Kidney capillary endothelial cell (primary cell): ENCODE results near the gene IFT57.

Source experiments
- DNase-seq: peaks from one replicate; pipeline ENCODE4 v3.0.0-alpha.2; 2018; ENCODE audit warnings: low spot score

The IFT57 gene

DNA sequence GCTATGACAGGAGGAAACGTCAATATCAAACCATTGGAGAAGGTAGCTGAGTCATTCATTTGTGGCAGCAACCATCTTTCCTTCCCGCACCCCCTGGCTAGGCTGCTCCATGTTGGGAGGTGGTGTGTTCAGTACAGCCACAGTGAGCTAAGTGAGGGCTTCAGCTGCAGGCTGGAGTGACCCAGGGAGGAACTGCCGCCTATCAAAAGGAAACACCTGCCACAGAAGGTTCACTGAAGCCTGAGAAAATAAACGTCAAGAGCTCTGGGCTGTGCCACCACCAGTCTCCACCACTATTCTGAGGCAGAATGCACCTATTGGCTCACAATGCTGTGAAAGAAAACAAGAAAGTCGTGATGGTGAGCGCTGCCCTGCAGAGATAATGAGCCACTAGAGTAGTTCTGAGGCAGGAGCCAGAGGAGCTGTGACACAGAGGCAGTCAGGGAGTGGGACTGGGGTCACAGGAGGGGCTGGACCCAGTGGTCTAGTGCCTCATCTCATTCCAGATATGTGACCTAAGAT, 96.6 kb downstream of the IFT57 start:
- no peak for DNase-seq

DNA sequence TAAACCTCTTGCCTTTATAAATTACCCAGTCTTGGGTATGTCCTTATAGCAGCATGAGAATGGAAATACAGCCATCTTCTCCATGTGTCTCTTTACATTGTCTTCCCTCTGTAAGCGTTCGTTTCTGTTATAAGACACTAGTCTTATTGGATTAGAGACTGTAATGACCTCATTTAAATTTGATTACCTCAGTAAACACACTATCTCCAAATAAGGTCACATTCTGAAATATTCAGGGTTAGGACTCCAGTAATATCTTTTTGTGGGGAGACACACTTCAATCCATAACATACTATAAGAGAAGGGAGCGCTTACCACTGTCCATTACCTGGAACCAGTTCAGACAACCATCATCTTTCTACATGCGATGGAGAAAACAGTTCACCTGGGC, 97.1 kb downstream of the IFT57 start:
- no peak for DNase-seq

DNA sequence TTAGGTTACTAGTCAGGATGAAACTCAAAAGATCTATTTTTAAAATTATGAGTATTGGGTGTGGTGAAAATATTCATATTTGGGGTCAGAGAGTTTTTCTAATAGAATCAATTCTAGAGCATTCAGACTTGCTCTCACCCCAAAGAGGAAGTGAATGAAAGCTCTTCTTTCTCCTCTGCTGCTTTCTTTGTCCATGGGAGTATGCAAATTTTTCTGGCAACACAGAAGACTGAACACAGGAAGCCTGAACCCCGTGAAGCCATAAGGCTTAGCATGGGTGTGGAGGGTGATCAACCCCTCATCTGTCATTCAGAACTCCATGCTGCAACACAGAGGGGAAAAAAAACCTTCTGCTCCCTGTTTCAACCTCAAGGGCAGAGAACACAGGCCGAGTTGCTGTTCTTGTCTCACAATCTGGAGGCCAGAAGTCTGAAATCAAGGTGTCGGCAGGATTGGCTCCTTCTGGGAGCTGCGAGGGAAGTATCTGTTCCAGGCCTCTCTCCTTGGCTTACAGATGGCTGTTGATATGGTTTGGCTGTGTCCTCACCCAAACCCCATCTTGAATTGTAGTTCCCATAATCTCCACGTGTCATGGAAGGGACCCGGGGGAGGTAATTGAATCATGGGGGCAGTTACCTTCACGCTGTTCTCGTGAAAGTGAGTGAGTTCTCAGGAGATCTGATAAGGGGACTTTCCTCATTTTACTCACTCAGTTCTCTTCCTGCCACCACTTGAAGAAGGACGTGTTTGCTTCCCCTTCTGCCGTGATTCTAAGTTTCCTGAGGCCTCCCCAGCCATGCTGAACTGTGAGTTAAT, 97.7 kb downstream of the IFT57 start:
- no peak for DNase-seq

DNA sequence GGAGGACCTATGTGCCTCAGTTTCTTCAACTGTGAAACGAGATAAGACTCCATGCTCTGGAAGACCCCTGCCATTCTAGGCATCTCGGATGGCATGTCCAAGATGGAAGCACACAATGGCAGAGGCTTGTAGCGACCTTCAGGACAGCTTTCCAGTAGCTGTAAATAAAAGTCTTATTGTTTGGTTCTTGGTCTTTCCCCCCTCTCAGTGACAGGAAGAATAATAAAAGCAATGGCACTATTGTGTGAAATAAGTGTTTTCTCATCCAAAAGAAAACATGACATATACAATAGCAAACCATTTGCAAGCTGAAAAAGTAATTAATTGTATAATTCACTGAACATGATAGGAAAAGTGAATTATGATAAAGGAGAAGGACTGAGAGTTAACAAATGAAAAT, 98.9 kb downstream of the IFT57 start:
- DNase-seq = no peak

DNA sequence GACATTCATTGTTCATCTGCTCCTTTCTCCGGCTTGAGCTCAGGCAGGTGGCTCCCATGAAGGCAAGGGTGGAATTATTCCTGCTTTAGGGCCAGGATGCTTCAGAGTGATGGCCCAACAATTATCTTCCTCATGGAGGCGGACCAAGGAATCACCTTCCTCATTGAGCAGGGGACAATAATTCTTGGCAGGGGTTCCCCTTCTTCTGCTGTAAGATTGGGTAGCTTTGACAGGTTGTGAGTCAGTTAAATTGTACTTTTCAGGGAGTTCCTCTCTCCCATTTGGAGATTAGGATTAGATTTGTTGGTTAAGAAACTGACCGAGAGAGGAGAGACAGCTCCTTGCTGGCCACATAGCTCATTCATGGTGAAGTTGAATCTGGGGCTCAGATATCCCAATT, 99.9 kb downstream of the IFT57 start:
- DNase-seq = no peak

DNA sequence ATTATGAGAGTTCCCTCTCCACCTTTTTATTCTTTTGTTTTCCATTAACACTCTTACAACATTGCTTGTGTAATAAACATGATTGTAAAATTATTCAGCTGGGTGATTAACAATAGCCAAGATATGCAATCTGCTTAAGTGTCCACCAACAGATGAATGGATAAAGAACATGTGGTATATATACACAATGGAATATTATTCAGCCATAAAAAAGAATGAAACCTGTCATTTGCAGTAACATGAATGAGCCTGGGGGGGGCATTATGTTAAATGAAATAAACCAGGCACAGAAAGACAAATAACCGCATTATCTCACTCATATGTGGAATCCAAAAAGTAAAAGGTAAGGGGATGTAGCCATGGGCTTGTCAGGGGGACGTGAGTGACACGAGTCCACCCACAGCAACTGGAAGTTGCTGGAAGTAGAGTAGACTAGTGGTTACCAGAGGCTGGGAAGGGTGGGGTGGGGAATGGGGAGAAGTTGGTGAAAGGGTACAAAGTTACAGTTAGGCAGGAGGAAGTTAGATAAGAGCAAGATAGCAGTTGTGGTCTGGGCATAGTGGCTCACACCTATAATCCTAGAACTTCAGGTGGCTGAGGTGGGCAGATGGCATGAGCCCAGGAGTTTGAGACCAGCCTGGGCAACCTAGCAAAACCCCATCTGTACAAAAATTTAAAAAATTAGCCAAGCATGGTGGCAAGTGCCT, 102.7 kb downstream of the IFT57 start:
- DNase-seq = no peak

DNA sequence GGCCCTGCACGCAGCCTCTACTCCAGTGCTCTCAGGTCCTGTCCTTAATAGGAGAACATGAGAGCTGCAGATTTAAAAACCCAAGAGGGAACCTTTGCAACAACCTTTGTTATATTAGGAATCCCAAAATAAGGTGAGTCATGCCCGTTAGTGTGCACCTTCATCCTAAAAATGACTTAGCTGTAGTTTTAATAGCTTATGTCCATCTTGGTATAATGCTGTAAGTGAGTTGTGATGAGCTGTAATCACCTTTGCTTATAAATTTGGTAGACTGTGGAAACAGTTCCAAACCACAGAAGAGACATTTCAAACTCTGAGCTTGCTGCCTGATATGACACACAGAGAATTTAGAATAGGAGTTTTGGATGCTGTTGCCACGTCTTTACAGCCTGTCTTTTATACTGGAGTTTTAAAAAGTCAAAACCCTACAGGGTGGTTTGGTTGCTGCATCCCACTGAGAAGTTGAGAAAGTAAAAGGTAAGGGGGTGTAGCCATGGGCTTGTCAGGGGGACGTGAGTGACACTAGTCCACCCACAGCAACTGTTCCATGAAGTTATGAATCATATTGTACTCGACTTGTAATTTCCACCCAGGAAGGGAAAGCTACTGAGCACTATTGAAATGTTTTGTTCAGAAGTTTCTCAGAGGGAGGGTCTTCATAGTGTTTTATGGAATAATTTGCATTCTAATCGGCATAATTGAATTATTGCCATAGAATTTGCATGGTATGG, 104.0 kb downstream of the IFT57 start:
- no peak for DNase-seq

DNA sequence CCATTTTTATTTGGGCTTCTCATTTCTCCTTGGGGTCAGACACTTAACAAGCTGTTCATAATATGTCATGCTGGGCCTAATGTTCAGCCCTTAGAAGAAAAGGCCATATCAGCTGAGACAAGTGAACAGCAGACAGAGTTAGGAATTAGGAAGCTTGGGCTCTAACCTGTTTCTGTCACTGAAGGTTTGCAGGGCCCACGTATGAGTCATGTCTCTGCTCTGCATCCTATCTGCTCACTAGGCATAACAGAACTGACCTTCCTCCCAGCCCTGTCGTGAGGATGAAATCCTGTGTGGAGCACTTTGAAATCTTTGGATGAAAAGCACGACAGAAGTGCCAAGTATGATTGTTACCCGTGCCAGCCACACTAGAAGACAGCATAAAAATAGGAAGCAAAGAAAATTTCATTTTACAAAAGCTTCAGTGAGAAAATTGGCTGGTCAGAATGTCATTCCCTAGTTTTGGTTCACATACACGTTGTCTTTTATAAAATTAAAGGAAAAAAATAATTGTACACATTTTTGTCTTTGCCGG, 104.9 kb downstream of the IFT57 start:
- DNase-seq = no peak

DNA sequence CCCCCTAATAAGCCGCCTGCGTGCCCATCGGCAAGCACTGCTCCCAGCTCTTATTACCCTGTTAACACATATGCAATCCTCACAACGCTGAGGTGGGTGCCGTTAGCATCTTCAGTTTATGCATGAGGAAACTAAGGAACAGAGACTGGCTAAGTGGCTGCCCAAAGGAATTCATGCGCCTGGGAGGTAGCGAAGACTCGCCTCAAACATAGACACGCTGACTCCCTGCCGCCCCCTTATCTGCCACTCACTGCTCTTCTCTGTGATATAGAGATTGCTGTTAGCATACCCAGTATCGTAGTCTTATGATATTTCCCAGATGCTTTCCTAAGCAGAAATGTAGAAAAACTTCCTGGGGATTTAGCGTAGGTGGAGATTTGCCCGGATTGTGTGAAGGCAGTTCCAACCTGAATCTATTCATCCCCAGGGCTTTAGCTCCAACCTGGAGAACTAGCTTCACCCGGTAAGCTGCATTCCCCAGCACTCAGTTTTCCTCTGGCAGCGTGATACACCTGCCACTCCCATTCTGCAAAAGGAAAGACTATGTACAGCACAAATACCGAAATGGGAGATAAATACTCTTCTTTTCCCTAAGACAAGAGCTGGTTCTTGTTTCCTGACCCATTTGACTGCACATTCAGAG, 107.7 kb downstream of the IFT57 start:
- no peak for DNase-seq

DNA sequence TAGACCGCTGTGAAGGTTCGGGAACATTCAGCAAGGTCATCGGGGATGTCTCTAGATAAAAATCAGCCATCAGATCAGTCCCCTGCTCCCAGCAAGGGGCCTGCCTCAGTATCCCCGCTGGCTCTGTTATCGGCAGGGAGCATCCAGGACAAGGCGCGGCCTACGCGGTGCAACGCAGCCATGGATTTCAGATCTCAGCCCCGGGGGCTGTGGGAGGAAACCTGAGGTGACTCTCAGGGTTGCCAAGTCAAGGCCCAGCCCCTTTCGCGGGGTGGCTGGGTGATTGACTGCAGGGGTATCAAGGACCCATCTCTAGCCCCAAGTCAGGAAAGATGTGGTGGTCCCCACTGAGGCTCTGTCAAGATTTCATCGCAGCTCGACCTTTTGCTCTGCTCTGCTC, 108.2 kb downstream of the IFT57 start:
- no peak for DNase-seq

DNA sequence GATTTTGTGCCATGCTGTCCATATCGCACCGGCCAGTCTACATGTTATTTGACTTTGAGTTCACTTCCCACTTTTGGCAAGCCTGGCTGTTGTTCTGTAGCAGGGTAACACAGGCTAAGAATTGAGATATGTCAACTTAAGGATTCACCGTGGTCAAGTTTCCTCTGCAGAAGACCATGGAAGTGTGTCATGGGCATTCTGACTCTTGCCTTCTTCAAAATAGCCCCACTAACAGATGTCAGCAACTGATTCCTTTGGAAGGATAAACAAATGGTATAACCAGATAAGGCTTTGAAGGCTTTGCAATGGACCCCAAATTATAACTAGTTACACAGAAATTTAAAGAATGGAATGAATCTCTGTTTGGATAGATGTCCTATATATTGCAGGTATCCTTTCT, 111.3 kb downstream of the IFT57 start:
- no peak for DNase-seq
